ENCODE data around the gene RABGAP1L.

DNA sequence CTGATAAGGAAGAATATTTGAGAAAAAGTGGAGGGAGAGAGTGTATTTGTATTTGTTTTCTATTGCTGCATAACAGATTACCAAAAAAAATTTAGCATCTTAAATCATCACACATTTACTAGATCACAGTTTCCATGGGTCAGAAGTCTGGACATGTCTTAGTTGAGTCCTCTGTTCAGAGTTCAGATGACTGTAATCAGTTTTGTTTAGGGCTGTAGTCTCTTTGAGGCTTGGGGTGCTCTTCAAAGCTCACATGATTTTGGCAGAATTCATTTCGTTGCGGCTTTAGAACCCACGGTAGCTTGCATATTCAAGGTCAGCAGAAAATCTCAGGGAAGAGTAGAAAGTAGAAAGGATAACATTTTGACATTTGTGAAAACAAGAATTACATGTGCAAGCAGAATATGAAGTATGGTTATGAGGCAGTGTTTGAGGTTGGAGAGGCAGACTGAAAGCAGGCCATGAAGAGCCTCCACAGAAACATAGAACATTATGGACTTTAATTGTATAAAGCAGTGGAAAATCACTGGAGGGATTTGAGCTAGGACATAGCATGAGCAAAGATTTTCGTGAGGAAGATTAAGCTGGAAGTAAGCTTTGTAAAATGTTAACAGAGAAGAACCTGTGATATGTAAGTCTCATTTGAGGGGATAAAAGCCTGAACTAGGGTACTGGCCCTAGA lies 177.8 kb downstream of the RABGAP1L start:
- TF ChIP-seq, protein P1, sequence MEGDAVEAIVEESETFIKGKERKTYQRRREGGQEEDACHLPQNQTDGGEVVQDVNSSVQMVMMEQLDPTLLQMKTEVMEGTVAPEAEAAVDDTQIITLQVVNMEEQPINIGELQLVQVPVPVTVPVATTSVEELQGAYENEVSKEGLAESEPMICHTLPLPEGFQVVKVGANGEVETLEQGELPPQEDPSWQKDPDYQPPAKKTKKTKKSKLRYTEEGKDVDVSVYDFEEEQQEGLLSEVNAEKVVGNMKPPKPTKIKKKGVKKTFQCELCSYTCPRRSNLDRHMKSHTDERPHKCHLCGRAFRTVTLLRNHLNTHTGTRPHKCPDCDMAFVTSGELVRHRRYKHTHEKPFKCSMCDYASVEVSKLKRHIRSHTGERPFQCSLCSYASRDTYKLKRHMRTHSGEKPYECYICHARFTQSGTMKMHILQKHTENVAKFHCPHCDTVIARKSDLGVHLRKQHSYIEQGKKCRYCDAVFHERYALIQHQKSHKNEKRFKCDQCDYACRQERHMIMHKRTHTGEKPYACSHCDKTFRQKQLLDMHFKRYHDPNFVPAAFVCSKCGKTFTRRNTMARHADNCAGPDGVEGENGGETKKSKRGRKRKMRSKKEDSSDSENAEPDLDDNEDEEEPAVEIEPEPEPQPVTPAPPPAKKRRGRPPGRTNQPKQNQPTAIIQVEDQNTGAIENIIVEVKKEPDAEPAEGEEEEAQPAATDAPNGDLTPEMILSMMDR (conservative IDR thresholded peaks at IDR 0.05; ENCODE audit: low read length), result no peak
- no peak for TF ChIP-seq EZH2phosphoT487 (IDR thresholded peaks at IDR 0.05; ENCODE audit: borderline replicate concordance)
